NCI-H2196 (cell line): ENCODE results near the gene MAG.
"Not testable (repeated sequence)": the region's sequence is repeated elsewhere in the genome, so short reads cannot be mapped to it uniquely, and the experiment has no call there.

Experiments
- DNase-seq: peaks from one replicate; lab custom pipeline; 2025; ENCODE audit not compliant: unreplicated experiment; lab: John Stamatoyannopoulos, UW

Gene MAG

DNA sequence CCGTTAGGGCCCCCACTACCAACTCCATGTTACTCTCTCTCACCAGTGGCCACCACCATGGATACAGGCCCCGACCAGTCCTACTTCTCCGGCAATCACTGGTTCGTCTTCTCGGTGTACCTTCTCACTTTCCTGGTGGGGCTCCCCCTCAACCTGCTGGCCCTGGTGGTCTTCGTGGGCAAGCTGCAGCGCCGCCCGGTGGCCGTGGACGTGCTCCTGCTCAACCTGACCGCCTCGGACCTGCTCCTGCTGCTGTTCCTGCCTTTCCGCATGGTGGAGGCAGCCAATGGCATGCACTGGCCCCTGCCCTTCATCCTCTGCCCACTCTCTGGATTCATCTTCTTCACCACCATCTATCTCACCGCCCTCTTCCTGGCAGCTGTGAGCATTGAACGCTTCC is 66.9 kb downstream of the MAG start:
- not testable (repeated sequence) for DNase-seq

GRCh38 chr19:35359395-35359794 is 67.4 kb downstream of the MAG start:
- not testable (repeated sequence) for DNase-seq

GRCh38 chr19:35360081-35360480 is 68.1 kb downstream of the MAG start:
- DNase-seq = not testable (repeated sequence)

- no peak for DNase-seq
These were observed 69.0 kb downstream of the MAG start for GRCh38 chr19:35360880-35361420.

GRCh38 chr19:35362261-35363000 is 70.5 kb downstream of the MAG start:
- DNase-seq = no peak

DNA sequence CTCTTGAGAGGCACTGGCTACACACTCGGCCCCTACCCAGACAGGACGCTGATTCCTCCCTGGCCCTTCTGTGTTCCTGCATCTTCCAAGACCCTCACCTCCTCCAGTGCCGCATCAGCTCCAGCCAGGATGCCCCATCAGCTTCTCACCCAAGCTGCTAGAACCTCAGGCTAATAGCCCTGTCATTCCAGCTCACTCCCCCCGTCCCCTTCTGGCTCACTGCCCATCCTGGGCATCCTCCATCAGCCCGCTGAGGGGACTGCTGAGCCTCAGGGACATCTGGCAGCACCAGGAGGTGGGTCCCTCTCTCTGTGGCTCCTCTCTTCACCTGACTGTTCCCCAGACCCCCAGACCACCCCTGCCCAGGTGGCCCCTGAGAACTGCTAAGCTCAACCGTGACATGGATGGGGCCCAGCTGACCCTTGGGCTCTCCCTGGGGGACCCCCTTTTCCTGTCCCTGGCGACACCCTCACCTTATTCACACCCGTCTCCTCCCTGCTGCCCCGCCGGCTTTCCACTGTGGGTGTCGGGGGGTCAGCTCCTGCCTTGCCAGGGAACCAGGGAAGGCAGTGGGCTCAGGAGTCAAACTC is 71.1 kb downstream of the MAG start:
- DNase-seq = no peak
